ENCODE data around the gene CTDSP2.

Gene CTDSP2, protein sequence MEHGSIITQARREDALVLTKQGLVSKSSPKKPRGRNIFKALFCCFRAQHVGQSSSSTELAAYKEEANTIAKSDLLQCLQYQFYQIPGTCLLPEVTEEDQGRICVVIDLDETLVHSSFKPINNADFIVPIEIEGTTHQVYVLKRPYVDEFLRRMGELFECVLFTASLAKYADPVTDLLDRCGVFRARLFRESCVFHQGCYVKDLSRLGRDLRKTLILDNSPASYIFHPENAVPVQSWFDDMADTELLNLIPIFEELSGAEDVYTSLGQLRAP

DNA sequence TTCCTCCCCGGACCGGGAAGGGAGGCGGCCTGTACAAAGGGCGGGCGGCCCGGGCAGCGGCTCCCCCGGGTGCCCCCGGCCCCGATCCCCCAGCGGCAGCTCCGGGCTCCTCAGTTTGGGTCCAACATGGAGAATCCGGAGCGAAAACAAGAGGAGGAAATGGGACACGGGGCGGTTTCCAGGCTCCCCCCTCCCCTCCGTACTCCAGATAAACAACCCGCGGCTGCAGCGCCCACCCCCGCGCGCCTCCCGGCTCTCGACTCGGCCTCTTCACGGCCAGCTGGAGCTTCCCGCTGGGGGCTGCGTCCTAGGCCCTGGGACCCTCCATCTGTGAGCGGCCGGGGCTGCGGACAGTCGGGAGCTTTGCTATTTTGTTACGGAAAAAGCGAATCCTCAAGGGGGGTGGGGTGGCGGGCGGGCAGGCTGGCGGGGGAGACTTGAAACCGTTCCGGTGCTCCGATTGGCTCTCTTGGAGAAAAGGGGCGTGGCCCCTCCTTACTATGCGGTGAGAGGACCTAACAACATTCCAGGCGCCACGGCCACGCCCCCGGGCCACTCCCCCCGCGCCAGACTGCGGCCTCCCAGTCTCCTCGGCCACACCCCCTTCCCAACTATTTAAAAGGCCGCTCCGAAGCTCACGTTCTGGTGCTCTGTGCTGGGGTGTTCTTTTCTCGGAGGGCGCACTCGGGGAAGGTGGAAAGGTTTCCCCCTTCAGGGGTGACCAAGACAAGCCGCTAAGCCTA lies at the start of gene CTDSP2:
Gene CTDSP2, minus strand, starts transcription at position 153 of the 743 bp plus-strand sequence. CDS start 294 bp downstream, outside the sequence.
- Histone ChIP-seq H3K4me1 (ENCODE audit: control insufficient read depth, insufficient read depth, low read length, unreplicated experiment) (peaks cover 27% of the 10 kb centered on the region), H2AFZ (ENCODE audit: low read length, unreplicated experiment) (peak within 1 kb of the TSS; percentile 77), H3K27me3 (ENCODE audit: insufficient read depth, low read length) (no peaks in the 10 kb centered on the region), H3K79me2 (ENCODE audit: control insufficient read depth, insufficient read depth, low read length, unreplicated experiment) (peaks cover 47% of the 10 kb centered on the region), H3K27ac (ENCODE audit: low read depth, low read length) (peak within 1 kb of the TSS; percentile 81), H3K4me3 (ENCODE audit: low read depth, low read length) (peak within 1 kb of the TSS; percentile 95), H3K36me3 (ENCODE audit: insufficient read depth, low read length) (no peaks in the 10 kb centered on the region)

- peaks cover 71% of the 10 kb centered on the region for H3K4me1 ChIP-seq (ENCODE audit: control insufficient read depth, insufficient read depth, low read length, unreplicated experiment)
- peak overlapping the region; percentile 86 for H2AFZ ChIP-seq (ENCODE audit: low read length, unreplicated experiment)
- H3K79me2 ChIP-seq (ENCODE audit: control insufficient read depth, insufficient read depth, low read length, unreplicated experiment), result no peaks in the 10 kb centered on the region
- H3K36me3 ChIP-seq (ENCODE audit: insufficient read depth, low read length), result no peaks in the 10 kb centered on the region
- H3K27ac ChIP-seq (ENCODE audit: low read depth, low read length), result peak overlapping the region; percentile 55
- H3K4me3 ChIP-seq (ENCODE audit: low read depth, low read length), result peak overlapping the region; percentile 75
- H3K27me3 ChIP-seq (ENCODE audit: insufficient read depth, low read length), result no peaks in the 10 kb centered on the region
Measured at GRCh38 chr12:57896115-57896433, 49.5 kb upstream of the CTDSP2 start.

GRCh38 chr12:57895389-57896114 lies 49.0 kb upstream of the CTDSP2 start:
- peak overlapping the region; percentile 75 for H3K4me3 ChIP-seq (ENCODE audit: low read depth, low read length)
- H3K79me2 ChIP-seq (ENCODE audit: control insufficient read depth, insufficient read depth, low read length, unreplicated experiment), result no peaks in the 10 kb centered on the region
- no peaks in the 10 kb centered on the region for H3K36me3 ChIP-seq (ENCODE audit: insufficient read depth, low read length)
- H2AFZ ChIP-seq (ENCODE audit: low read length, unreplicated experiment), result peak overlapping the region; percentile 86
- peak overlapping the region; percentile 55 for H3K27ac ChIP-seq (ENCODE audit: low read depth, low read length)
- no peaks in the 10 kb centered on the region for H3K27me3 ChIP-seq (ENCODE audit: insufficient read depth, low read length)
- H3K4me1 ChIP-seq (ENCODE audit: control insufficient read depth, insufficient read depth, low read length, unreplicated experiment), result peaks cover 74% of the 10 kb centered on the region

DNA sequence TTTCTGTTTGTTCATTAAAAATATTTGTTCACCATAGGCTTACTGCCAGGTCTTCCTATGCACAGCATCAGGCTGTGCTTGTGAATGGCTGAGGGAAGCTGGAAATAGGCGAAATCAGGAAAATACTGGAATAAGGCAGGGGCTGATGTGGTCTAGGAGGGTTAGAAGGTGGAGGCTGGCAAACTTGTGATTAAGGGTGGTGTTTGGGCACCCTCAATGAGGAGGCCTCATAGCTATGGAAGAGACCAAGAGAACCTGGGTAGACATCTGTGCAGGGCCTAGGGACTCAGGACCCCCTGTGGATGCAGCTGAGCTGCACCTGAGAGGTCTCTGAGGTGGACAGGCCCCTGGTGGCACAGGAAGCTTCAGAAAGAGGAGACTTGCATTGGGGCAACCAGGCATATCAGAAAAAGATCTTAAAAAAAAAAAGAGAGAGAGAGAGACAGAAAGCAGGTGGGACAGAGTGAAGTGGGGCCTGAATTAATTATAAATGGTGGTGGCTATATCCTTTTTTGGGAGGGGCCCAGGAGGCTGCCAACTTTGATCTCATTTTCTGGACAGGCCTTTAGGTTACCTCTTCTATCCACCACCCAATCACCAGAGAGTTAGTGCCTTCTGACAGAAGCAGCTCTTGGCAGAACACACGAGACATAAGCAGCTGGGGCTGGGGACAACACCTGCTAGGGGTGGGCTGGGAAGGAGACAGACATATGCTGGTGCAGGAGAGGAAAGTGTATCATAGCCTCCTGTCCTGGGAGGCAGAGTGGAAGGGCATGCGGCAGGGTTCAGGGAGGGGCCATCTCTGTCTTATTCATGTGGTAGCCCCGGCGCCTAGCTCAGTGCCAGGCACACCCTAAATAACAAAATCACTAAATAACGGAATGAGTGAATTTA lies 48.1 kb upstream of the CTDSP2 start:
- Histone ChIP-seq H3K79me2 (ENCODE audit: control insufficient read depth, insufficient read depth, low read length, unreplicated experiment) (no peaks in the 10 kb centered on the region), H3K36me3 (ENCODE audit: insufficient read depth, low read length) (no peaks in the 10 kb centered on the region), H2AFZ (ENCODE audit: low read length, unreplicated experiment) (peak overlapping the region; percentile 33), H3K4me1 (ENCODE audit: control insufficient read depth, insufficient read depth, low read length, unreplicated experiment) (peaks cover 83% of the 10 kb centered on the region), H3K4me3 (ENCODE audit: low read depth, low read length) (peak overlapping the region; percentile 6; the same call in 1 of the 2 replicates), H3K27ac (ENCODE audit: low read depth, low read length) (peak overlapping the region; percentile 83), H3K27me3 (ENCODE audit: insufficient read depth, low read length) (no peaks in the 10 kb centered on the region)

DNA sequence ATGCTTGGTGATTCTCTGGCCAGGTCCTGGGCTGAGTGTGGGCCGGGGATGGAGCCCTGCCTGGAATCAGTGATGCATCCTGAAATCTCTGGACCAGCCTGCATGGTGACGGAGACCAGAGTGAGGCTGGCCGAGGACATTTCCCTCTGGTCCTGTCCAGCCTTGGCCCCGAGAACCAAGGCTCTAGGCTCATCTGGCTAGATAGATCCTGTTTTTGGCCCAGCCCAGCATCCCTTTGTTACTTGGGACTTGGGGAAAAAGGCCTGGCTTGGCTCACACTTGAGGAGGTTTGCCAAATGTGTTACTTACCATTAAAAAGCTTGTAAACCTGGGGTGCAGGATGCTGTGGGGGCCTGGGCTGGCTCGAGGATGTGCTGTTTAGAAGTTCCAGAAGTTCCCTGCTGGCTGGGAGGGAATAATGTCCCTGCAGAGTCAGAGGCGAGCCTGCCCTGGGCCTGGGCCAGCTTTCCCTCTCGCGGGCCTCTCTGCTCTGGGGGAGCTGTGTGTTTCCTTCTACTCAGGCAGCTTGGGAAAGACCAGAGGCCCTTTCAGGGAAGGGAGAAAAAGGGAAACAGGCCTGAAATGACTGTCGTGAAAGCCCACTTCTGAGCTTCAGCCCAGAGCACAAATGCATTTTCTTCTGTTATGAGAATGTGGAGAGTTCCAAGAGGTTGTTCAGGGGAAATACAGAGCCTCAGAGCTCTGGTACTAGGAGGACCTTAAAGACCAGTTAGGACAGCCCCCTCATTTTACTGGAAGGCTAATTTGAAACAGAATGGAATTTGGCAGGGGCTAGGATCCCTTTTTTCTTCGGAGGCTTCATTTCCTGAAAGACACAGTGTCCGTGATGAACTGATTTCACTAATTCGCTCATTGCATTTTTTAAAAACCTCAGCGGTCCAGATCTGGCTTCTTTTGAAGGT lies 47.2 kb upstream of the CTDSP2 start:
- Histone ChIP-seq H3K4me1 (ENCODE audit: control insufficient read depth, insufficient read depth, low read length, unreplicated experiment) (peaks cover 85% of the 10 kb centered on the region), H2AFZ (ENCODE audit: low read length, unreplicated experiment) (peak overlapping the region; percentile 33), H3K79me2 (ENCODE audit: control insufficient read depth, insufficient read depth, low read length, unreplicated experiment) (no peaks in the 10 kb centered on the region), H3K27me3 (ENCODE audit: insufficient read depth, low read length) (no peaks in the 10 kb centered on the region), H3K27ac (ENCODE audit: low read depth, low read length) (peak overlapping the region; percentile 83), H3K4me3 (ENCODE audit: low read depth, low read length) (peak overlapping the region; percentile 40), H3K36me3 (ENCODE audit: insufficient read depth, low read length) (no peaks in the 10 kb centered on the region)

DNA sequence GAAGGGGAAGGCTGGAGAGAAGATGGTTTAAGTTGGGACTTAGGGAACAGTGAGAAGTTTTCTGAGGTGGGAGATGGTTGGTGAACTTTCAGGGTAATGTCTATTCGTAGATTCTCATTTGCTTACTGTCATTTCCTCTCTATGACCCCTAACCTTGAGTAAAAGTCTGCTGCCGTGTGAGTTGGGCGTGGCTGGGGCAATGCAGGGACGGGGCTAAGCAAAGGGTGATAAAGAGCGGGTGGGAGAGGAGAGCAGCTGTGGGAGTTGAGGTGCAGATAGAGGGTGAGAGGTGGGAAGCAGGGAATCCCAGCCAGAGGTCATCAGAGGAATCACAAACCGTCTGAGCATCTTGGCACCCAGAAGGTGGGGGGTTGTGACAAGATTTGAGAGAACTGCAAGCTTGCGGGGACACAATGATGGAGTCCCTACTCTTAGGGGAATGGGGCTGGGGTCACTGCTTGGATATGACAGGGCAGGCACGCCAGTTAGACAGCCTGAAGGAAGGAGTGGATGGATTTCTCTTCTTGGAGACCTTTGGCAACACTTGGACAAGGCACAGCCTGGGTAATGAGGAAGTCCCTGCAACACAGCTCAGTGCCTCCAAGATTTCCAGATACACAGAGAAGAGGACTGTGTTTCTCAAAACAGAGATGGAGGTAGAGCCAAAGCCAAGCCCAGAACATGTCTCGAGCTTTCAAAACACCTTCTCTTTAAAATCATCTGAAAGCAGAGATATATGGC lies 45.9 kb upstream of the CTDSP2 start:
- H3K4me1 ChIP-seq (ENCODE audit: control insufficient read depth, insufficient read depth, low read length, unreplicated experiment), result peaks cover 85% of the 10 kb centered on the region
- H2AFZ ChIP-seq (ENCODE audit: low read length, unreplicated experiment), result no peak overlapping the region
- H3K4me3 ChIP-seq (ENCODE audit: low read depth, low read length), result no peak overlapping the region
- no peaks in the 10 kb centered on the region for H3K36me3 ChIP-seq (ENCODE audit: insufficient read depth, low read length)
- H3K27ac ChIP-seq (ENCODE audit: low read depth, low read length), result no peak overlapping the region
- H3K79me2 ChIP-seq (ENCODE audit: control insufficient read depth, insufficient read depth, low read length, unreplicated experiment), result no peaks in the 10 kb centered on the region
- no peaks in the 10 kb centered on the region for H3K27me3 ChIP-seq (ENCODE audit: insufficient read depth, low read length)

DNA sequence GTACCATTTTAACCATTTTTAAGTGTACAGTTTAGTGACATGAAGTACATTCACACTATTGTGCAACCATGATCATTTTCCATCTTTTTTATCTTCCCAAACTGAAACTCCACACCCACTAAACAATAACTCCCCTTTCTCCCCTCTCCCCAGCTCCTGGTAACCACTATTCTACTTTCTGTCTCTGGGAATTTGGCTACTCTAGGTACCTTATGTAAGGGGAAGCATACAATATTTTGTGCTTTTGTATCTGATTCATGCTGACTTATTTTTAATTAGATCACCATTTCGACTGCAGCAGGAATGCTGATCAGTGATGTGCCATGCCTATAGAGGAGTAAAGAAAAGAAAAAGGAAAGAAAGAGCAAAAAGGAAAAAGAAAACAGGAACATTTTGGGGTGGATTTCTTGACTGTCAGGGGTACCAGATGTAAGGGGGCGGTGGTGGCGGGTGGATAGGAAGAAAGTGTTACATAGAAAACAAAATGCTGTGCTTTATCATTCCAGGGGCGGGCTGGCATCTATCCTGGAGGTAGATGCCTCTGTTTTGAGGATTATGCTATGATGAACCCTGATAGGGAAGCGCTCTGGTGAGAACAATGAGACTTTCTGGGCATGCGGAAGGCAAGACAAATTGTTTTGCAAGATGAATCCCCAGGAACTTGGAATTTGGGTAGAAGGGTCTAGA lies 45.2 kb upstream of the CTDSP2 start:
- Histone ChIP-seq H3K27ac (ENCODE audit: low read depth, low read length) (no peak overlapping the region), H3K27me3 (ENCODE audit: insufficient read depth, low read length) (no peaks in the 10 kb centered on the region), H3K4me3 (ENCODE audit: low read depth, low read length) (no peak overlapping the region), H3K79me2 (ENCODE audit: control insufficient read depth, insufficient read depth, low read length, unreplicated experiment) (no peaks in the 10 kb centered on the region), H3K36me3 (ENCODE audit: insufficient read depth, low read length) (no peaks in the 10 kb centered on the region), H3K4me1 (ENCODE audit: control insufficient read depth, insufficient read depth, low read length, unreplicated experiment) (peaks cover 81% of the 10 kb centered on the region), H2AFZ (ENCODE audit: low read length, unreplicated experiment) (no peak overlapping the region)

DNA sequence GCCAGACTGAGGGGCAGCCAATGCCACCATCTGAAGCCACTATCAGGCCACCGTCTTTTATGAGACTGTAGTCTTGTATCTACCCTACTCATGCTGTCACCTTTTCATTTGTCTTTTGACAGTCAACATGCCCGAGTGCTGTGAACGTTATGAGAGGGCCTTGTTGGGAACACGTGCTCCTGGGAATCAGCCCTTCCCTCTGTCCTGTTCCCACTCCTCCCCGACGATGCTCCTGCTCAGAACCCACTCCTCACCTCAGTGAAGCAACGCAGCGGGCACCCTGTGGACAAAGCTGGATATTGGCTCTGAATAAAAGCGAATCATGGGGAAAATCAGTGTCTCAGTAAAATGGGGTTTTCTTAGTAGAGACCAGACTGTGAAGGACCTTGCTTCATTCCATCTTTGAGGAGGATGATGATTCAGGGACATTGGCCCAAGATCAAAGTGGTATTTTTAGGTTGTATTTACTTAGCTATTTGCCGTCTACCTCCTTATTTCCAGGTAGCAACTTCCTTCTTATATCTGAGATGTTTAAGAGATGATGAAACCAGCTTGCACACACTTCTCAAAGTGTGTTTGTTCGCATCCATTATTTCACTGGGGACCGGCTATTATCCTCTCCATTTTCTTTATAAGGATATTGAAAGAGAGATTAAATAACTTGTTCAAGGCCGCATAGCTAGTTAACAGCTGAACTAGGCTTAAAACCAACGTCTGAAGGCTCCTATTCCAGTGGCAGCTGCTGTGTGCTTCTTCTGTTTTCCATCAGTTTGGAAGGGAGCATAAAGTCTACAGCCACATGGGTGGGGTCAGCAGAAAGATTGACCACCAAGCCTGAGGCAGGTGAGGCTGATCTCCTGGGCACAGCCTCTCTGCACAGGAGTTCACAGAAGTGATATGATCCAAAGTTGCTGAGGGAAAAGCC lies 43.9 kb upstream of the CTDSP2 start:
- H3K27ac ChIP-seq (ENCODE audit: low read depth, low read length), result peak overlapping the region; percentile 45; the same call in 1 of the 2 replicates
- no peak overlapping the region for H2AFZ ChIP-seq (ENCODE audit: low read length, unreplicated experiment)
- no peaks in the 10 kb centered on the region for H3K36me3 ChIP-seq (ENCODE audit: insufficient read depth, low read length)
- H3K79me2 ChIP-seq (ENCODE audit: control insufficient read depth, insufficient read depth, low read length, unreplicated experiment), result no peaks in the 10 kb centered on the region
- H3K27me3 ChIP-seq (ENCODE audit: insufficient read depth, low read length), result no peaks in the 10 kb centered on the region
- peaks cover 71% of the 10 kb centered on the region for H3K4me1 ChIP-seq (ENCODE audit: control insufficient read depth, insufficient read depth, low read length, unreplicated experiment)
- H3K4me3 ChIP-seq (ENCODE audit: low read depth, low read length), result no peak overlapping the region

Measured in ACC112 (cell line).